ENCODE data around the gene GNAL. TPM values are rescaled to one million over a fixed set of nuclear protein-coding genes. Genes with fewer than 3 reads are reported as not detected.

The GNAL gene
- total RNA-seq, 1 experiment from 2014 or later: 0.15 TPM

DNA sequence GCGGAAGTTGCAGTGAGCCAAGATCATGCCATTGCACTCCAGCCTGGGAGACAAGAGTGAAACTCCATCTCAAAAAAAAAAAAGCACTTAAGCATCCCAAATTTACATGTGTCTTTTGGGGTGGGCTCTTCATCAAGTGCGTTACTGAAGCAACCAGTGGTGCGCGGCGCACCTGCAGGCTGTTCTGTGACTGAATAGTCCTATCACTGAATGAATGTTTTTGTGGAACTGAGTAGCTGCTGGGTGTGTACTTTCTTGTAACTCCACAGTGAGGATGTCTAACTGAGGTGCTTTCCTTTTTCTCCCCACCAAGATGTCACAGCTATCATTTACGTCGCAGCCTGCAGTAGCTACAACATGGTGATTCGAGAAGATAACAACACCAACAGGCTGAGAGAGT lies 179.2 kb downstream of the GNAL start:
- no peak for DNase-seq
- Histone ChIP-seq H3F3A (ENCODE audit: low read length, unreplicated experiment) (no peaks in the 10 kb centered on the region), H3K9me3 (ENCODE audit: low read length) (no peaks in the 10 kb centered on the region), H3K4me2 (ENCODE audit: low read length) (no peak overlapping the region), H3K4me3 (ENCODE audit: low read length) (no peak overlapping the region), H2AFZ (ENCODE audit: low read length) (no peak overlapping the region), H3K4me1 (ENCODE audit: insufficient read depth, low read length) (peaks cover 11% of the 10 kb centered on the region), H3K9ac (ENCODE audit: low read length) (no peak overlapping the region), H3K36me3 (ENCODE audit: low read depth, low read length) (no peaks in the 10 kb centered on the region), H3K27me3 (ENCODE audit: low read length) (no peaks in the 10 kb centered on the region), H3K79me2 (ENCODE audit: low read length) (no peaks in the 10 kb centered on the region), H3K9me2 (replicated peaks; ENCODE audit: low read length) (no peaks in the 10 kb centered on the region), H3K27ac (ENCODE audit: low read length) (no peak overlapping the region), H4K20me1 (ENCODE audit: low read length) (no peaks in the 10 kb centered on the region)
- ChIA-PET POLR2A (ENCODE audit: unreplicated experiment) (no interaction called here), CTCF (interaction anchor here (0.7 kb wide), 1 partner anchor 58 kb away, joined by 6 read pairs; no protein-coding TSS in a partner anchor)
- no peak for ATAC-seq
- no TSS peak for BruUV-seq (replicated peaks)
- intact Hi-C loops (cut with micrococcal nuclease): no loop called here
- TF ChIP-seq, protein P1, sequence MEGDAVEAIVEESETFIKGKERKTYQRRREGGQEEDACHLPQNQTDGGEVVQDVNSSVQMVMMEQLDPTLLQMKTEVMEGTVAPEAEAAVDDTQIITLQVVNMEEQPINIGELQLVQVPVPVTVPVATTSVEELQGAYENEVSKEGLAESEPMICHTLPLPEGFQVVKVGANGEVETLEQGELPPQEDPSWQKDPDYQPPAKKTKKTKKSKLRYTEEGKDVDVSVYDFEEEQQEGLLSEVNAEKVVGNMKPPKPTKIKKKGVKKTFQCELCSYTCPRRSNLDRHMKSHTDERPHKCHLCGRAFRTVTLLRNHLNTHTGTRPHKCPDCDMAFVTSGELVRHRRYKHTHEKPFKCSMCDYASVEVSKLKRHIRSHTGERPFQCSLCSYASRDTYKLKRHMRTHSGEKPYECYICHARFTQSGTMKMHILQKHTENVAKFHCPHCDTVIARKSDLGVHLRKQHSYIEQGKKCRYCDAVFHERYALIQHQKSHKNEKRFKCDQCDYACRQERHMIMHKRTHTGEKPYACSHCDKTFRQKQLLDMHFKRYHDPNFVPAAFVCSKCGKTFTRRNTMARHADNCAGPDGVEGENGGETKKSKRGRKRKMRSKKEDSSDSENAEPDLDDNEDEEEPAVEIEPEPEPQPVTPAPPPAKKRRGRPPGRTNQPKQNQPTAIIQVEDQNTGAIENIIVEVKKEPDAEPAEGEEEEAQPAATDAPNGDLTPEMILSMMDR (conservative IDR thresholded peaks at IDR 0.05; ENCODE audit: low read depth, low read length): no peak
- no peak for TF ChIP-seq EZH2phosphoT487 (IDR thresholded peaks at IDR 0.05; ENCODE audit: borderline replicate concordance, low read length)
- no peak for TF ChIP-seq EZH2 (IDR thresholded peaks at IDR 0.05; ENCODE audit: low read length, unreplicated experiment)

DNA sequence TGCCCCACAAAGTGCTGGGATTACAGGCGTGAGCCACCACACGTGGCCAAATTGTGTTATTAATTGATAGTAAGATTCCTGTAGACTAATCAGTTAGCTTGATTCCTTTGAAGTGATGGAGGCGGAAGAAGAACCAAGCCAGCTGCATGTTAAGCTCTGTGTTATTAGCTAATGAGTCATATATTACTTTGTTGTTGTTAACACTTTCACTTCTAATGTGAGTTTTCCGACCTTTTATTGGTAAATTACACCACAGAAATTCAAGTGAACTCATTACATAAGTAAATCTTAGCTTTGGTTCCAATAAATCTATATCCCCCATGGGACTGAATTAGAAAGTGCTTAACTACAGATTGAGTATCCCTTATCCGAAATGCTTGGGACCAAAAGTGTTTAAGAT lies 182.4 kb downstream of the GNAL start:
- ATAC-seq: no peak
- CTCF ChIA-PET: interaction anchor here (0.6 to 2.2 kb wide), 4 partner anchors 12 to 138 kb away, joined by 3 to 6 read pairs (median 4); partner anchors contain the start of gene CHMP1B

More for the DNA sequence above, 182.4 kb downstream of the GNAL start:
- no peak for TF ChIP-seq EZH2 (IDR thresholded peaks at IDR 0.05; ENCODE audit: low read length, unreplicated experiment)
- no peak for TF ChIP-seq EZH2phosphoT487 (IDR thresholded peaks at IDR 0.05; ENCODE audit: borderline replicate concordance, low read length)
- TF ChIP-seq, protein P1 (conservative IDR thresholded peaks at IDR 0.05; ENCODE audit: low read depth, low read length): no peak
- Histone ChIP-seq H3K4me2 (ENCODE audit: low read length) (peak overlapping the region; percentile 67), H3K36me3 (ENCODE audit: low read depth, low read length) (no peaks in the 10 kb centered on the region), H3K9me3 (ENCODE audit: low read length) (no peaks in the 10 kb centered on the region), H3K27ac (ENCODE audit: low read length) (no peak overlapping the region), H4K20me1 (ENCODE audit: low read length) (no peaks in the 10 kb centered on the region), H3K9ac (ENCODE audit: low read length) (no peak overlapping the region), H3K9me2 (replicated peaks; ENCODE audit: low read length) (no peaks in the 10 kb centered on the region), H2AFZ (ENCODE audit: low read length) (no peak overlapping the region), H3F3A (ENCODE audit: low read length, unreplicated experiment) (no peaks in the 10 kb centered on the region), H3K79me2 (ENCODE audit: low read length) (no peaks in the 10 kb centered on the region), H3K4me1 (ENCODE audit: insufficient read depth, low read length) (peaks cover 11% of the 10 kb centered on the region), H3K27me3 (ENCODE audit: low read length) (no peaks in the 10 kb centered on the region), H3K4me3 (ENCODE audit: low read length) (no peak overlapping the region)
- intact Hi-C loops (cut with micrococcal nuclease): loop anchor here (5.0 kb wide), 1 partner anchor 559 kb away; no protein-coding TSS in a partner anchor
- DNase-seq: no peak
- no TSS peak for BruUV-seq (replicated peaks)
- POLR2A ChIA-PET (ENCODE audit: unreplicated experiment): interaction anchor here (0.5 kb wide), 1 partner anchor 79 kb away, joined by 3 read pairs; no protein-coding TSS in a partner anchor
